ENCODE measurements around the gene LURAP1L.

The LURAP1L gene

GRCh38 chr9:12776513-12777055 is 1.8 kb downstream of the LURAP1L start:
- DNase-seq (ENCODE audit: extremely low read depth in 1 of 2, low read depth in 1 of 2), result no peak

- no peak for DNase-seq (ENCODE audit: extremely low read depth in 1 of 2, low read depth in 1 of 2)
Observed at GRCh38 chr9:12777121-12778022, 2.6 kb downstream of the LURAP1L start.

- no peak for DNase-seq (ENCODE audit: extremely low read depth in 1 of 2, low read depth in 1 of 2)
Observed at GRCh38 chr9:12778389-12778788, 3.6 kb downstream of the LURAP1L start.

DNA sequence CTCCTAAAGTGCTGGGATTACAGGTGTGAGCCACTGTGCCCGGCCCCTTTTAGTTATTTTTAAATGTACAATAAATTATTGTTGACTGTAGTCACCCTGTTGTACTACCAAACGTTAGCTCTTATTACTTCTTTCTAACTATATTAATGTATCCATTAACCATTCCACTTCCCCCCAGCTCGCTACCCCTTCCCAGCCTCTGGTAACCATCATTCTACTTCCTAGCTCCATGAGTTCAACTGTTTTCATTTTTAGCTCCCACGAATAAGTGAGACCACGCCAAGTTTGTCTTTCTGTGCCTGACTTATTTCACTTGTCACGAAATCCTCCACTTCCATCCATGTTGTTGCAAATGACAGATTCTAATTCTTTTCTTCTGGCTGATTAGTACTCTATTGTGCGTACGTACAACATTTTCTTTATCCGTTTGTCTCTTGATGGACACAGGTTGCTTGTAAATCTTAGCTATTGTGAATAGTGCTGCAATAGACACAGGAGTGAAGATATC is 6.5 kb downstream of the LURAP1L start:
- no peak for DNase-seq (ENCODE audit: extremely low read depth in 1 of 2, low read depth in 1 of 2)

DNA sequence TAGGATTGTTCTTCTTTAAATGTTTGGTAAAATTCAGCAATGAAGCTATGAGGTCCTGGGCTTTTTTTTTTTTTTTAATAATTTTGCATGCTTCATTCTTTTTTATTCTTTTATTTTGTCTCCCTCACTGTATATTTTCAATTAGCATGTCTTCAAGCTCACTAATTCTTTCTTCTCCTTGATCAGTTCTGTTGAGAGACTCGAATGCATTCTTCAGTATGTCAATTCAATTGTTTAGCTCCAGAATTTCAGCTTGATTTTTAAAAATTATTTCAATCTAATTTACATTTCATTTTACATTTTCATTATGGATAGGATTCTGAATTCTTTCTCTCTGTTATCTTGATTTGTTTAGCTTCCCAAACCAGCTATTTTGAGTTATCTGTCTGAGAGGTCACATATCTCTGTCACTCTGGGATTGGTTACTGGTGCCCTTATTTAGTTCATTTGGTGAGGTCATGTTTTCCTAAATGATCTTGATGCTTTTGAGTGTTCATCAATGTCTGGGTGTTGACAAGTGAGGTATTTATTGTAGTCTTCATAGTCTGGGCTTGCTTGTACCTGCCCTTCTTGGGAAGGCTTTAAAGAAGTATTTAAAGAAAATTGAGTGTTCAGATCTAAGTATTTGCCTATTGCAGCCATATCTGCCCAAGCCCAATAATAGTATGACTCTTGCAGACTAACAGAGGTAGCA is 9.1 kb downstream of the LURAP1L start:
- DNase-seq (ENCODE audit: extremely low read depth in 1 of 2, low read depth in 1 of 2), result no peak

DNA sequence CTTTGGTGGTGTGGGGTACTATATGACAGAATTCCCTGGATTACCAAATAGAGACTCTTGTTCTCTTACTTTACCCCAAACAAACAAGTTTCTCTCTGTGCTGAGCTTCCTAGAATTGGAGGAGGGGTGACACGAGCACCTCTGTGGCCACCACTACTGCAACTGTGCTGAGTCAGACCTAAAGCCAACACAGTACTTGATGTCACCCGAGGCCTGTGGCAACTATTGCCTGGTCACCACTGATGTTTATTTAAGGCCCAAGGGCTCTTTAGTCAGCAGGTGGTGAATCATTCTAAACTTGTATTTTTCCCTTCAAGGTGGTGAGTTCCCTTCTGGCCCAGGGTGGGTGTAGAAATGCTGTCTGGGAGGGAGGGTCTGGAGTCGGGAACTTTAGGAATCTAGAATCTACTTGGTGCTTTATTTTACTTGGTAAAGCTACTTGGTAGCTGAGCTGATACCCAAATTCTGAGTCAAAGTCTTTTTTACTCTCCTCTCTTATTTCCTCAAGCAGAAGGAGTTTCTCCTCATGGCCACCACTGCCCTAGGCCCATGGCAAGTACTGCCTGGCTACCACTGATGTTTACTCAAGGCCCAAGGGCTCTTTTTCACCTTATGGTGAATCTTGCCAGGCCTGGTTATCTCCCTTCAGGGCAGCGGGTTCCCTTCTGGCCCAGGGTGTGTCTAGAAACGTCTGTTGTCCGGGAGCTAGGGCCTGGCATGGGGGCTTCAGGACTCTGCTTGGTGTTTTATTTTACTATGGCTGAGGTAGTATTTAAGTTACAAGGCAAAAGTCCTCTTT is 9.8 kb downstream of the LURAP1L start:
- no peak for DNase-seq (ENCODE audit: extremely low read depth in 1 of 2, low read depth in 1 of 2)

GRCh38 chr9:12785260-12785770 is 10.5 kb downstream of the LURAP1L start:
- DNase-seq (ENCODE audit: extremely low read depth in 1 of 2, low read depth in 1 of 2), result no peak

DNA sequence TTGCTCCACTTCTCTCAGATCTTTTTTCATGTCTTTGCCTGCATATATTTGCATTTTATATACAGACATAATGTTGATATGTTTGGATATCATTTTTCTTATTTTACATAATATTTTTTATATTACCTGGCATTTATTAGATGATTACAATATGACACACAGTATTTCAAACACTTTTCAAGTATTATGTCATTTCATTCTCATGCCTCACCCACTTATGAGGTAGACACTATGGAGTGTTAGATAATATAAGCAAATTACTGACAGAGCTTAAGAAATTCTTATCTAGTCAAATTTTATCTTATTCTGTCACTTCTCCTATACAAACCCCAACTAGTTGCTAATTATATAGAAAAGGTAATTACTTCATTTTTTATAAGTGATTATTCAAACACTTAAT is 11.1 kb downstream of the LURAP1L start:
- DNase-seq (ENCODE audit: extremely low read depth in 1 of 2, low read depth in 1 of 2), result no peak

GRCh38 chr9:12790001-12790400 is 15.2 kb downstream of the LURAP1L start:
- no peak for DNase-seq (ENCODE audit: extremely low read depth in 1 of 2, low read depth in 1 of 2)

- DNase-seq (ENCODE audit: extremely low read depth in 1 of 2, low read depth in 1 of 2), result no peak
Observed at GRCh38 chr9:12790883-12791282, 16.1 kb downstream of the LURAP1L start.

- no peak for DNase-seq (ENCODE audit: extremely low read depth in 1 of 2, low read depth in 1 of 2)
Observed at GRCh38 chr9:12794101-12794799, 19.4 kb downstream of the LURAP1L start.

DNA sequence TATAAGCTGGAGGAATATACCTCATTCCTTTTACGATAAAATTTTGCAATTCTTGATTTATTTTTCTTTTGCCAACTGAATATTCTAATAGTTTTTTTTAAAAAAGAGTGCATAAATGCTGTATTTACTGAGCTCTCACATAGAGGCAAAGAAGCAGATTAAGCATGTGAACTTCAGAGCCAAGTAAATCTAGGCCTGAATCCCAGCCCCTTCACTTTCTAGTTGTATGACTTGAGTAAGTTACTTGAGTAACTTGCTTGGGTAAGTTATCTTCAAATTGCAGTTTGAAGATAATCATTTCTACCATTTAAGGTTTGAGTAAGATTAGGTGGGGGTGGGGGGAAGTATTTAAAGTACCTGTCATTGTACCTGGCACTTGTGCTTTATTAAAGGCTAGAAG is 21.8 kb downstream of the LURAP1L start:
- no peak for DNase-seq (ENCODE audit: extremely low read depth in 1 of 2, low read depth in 1 of 2)

GRCh38 chr9:12797037-12797436 is 22.2 kb downstream of the LURAP1L start:
- DNase-seq (ENCODE audit: extremely low read depth in 1 of 2, low read depth in 1 of 2), result no peak

DNA sequence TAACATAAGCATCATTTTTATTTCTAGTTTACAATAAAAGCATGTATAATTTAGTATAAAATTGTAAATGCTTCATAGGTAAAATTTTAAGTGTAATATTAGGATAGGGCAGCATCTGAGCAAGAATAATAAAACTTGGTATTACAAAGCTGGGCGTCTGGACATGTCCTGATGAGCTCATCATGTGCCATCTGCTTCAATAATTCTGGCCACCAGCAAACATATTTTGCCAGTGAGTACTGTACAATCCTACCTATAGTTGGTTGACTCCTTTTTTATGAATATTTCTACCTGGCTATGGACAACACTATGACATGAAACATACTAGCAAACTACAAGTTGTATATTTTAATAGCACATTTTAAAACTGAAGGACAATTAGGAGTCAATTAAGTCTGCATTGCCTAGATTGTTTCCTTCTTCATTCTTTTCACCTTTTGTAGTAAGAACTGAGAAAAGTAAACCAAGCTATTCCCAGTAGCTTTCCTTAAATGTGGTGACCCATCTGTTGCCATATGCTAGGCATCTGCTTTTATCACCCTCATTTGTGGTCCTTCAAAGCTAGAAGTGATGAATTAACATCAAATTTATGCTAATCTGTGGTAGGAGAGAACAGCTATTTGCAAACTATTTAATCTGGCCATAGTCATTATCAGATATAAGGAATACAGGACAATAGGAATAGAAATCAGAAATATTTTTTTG is 23.4 kb downstream of the LURAP1L start:
- no peak for DNase-seq (ENCODE audit: extremely low read depth in 1 of 2, low read depth in 1 of 2)

DNA sequence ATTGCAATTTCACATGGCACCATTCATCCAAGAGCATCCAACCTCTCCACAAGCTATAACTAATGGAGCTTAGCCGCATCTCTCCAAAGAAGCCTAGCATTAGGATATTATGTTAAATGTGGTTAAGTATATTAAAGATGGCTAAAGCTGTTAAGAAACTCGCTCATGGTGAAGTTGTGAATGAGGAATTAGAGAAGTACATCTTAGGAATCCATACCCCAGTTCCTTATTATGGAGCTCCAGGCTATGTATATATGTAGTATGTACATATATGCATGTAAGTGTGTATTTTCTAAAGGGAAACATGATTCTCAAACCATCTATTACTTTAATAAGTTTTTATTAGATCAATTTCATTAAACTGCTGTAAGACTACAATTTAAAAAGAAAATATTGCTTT is 26.4 kb downstream of the LURAP1L start:
- DNase-seq (ENCODE audit: extremely low read depth in 1 of 2, low read depth in 1 of 2), result no peak

DNA sequence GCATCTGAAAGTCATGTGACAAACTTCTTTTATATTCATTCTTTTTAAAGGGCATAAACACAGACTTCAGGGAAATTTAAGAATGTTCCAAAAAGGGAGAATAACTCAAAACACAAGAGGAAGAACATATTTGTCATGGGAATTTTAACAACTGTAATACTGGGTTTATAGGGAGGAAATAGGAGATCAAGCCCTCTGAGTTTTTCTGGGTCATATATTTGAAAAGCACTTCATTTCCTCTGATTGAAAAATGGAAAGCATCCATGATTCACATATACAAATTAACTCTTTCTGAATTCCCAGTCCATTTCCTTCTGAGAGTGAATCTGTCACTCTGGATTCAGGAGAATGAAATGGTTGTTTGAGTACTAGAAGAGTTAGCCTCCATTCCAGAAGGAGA is 26.8 kb downstream of the LURAP1L start:
- DNase-seq (ENCODE audit: extremely low read depth in 1 of 2, low read depth in 1 of 2), result no peak

GRCh38 chr9:12802093-12802492 is 27.3 kb downstream of the LURAP1L start:
- no peak for DNase-seq (ENCODE audit: extremely low read depth in 1 of 2, low read depth in 1 of 2)

- DNase-seq (ENCODE audit: extremely low read depth in 1 of 2, low read depth in 1 of 2), result no peak
Observed at GRCh38 chr9:12808569-12808968, 33.7 kb downstream of the LURAP1L start.

DNA sequence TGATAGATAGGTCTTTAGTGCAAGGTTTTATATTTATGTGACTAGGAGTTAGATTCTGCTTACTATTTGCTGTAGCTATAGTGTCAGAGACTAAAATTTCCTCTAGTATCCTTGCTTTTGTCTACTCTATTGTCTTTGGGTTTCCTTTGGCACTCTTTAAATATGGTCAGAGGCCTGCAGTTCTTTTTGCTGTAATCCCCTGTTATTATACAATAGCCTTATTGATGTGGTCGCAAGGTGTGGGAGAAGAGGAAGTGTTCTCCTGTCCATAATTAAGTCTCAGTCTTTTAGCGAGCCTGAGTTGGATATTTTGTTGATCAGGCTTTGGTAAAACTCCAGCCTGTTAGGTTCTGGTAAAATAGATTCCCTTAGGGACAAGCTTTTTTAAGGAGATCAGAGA is 34.9 kb downstream of the LURAP1L start:
- no peak for DNase-seq (ENCODE audit: extremely low read depth in 1 of 2, low read depth in 1 of 2)

DNA sequence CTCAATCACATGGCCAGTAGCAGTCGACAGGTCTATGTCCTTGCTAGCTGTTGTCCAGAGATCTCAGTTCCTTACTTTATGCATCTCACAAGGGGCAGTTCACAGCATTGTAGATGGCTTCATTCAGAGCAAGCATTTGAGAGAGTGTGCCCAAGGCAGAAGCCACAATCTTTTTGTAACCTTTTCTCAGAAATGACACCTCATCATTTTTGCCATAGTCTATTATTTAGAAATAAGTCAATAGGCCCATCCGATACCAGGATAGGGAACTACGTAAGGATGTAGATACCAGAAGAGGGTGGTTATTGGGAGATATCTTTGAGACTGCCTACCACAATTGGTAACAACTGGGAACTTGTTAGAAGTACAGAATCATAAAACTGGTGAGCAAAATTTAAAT is 37.1 kb downstream of the LURAP1L start:
- no peak for DNase-seq (ENCODE audit: extremely low read depth in 1 of 2, low read depth in 1 of 2)
